ENCODE measurements around the gene GNB2.
"Not testable (repeated sequence)": the region's sequence is repeated elsewhere in the genome, so short reads cannot be mapped to it uniquely, and the experiment has no call there.

GNB2 gene

GRCh38 chr7:100641860-100642533 is 31.5 kb upstream of the GNB2 start:
- CTCF ChIA-PET, result interaction anchor here (0.7 to 1.2 kb wide), 2 partner anchors 8 to 9 kb away, joined by 3 read pairs; no protein-coding TSS in a partner anchor
- Mint-ChIP-seq H3K9me3 (no peaks in the 10 kb centered on the region), H3K4me3 (no peak overlapping the region), H3K36me3 (no peaks in the 10 kb centered on the region), H3K27ac (no peak overlapping the region), H3K27me3 (peaks cover 32% of the 10 kb centered on the region), H3K4me1 (no peaks in the 10 kb centered on the region)
- no peak for DNase-seq

DNA sequence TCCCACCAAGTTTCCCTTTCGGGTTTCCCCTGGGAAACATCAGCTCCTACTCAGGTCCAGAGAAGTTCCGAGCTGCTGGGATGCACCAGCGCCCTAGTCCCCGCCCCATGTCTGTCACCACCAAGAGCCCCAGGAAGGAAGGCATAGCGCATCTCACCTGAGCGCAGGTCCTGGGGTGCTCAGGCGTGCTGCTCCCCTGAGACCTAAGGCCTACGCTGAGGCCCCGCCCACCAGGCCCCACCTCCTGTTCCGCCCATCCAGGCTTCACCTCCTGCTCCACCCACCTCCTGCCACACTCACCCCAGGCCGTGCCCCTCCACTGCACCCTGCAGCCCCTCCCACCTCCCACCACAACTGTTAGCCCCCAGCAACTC is 31.0 kb upstream of the GNB2 start:
- CTCF ChIA-PET, result interaction anchor here (0.7 to 1.2 kb wide), 2 partner anchors 8 to 10 kb away, joined by 3 read pairs; no protein-coding TSS in a partner anchor
- H3K9me3 Mint-ChIP-seq, result no peaks in the 10 kb centered on the region
- no peak overlapping the region for H3K4me3 Mint-ChIP-seq
- peak; percentile 58 for DNase-seq
- H3K36me3 Mint-ChIP-seq, result no peaks in the 10 kb centered on the region
- peaks cover 37% of the 10 kb centered on the region for H3K27me3 Mint-ChIP-seq
- no peaks in the 10 kb centered on the region for H3K4me1 Mint-ChIP-seq
- no peak overlapping the region for H3K27ac Mint-ChIP-seq

DNA sequence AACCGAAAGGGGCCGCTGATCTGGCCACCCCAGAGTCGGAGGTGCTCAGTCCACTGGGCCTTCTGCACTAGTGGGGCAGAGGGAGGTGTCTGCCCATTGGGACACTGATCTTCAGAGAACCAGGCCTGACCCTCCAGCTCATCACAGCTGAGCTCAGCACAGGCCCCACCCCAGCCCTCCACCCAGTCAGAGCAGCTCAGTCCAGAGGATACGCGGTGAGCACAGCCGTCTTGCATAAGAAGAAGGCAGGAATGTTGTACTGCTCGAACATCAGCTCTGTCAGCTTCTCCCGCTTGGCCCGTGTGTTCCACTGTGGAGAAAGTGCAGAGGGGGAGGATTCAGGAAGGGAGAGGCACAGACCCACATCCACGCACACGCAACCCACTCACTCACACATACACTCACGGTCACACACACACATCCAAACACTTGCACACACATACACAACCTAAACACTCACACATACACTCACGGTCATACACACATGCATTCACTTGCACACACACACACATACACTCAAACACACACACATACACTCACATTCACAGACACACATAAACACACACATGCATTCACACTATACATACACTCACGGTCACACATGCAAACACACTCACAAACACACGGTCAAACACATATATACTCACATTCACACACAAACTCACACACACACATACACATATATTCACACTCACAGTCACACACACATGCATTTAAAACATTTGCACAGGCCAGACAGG is 23.5 kb upstream of the GNB2 start:
- no peaks in the 10 kb centered on the region for H3K4me1 Mint-ChIP-seq

GRCh38 chr7:100654908-100655831 is 18.4 kb upstream of the GNB2 start:
- Mint-ChIP-seq H3K4me3 (no peak overlapping the region), H3K4me1 (no peaks in the 10 kb centered on the region), H3K36me3 (no peaks in the 10 kb centered on the region), H3K27me3 (peaks cover 69% of the 10 kb centered on the region), H3K27ac (no peak overlapping the region), H3K9me3 (no peaks in the 10 kb centered on the region)
- no peak for DNase-seq
- CTCF ChIA-PET, result interaction anchor here (0.6 kb wide), 1 partner anchor 1009 kb away, joined by 3 read pairs; no protein-coding TSS in a partner anchor

More for the DNA sequence above, 23.5 kb upstream of the GNB2 start:
- Mint-ChIP-seq H3K9me3 (no peaks in the 10 kb centered on the region), H3K27me3 (peaks cover 71% of the 10 kb centered on the region), H3K36me3 (no peaks in the 10 kb centered on the region), H3K27ac (no peak overlapping the region), H3K4me3 (no peak overlapping the region)
- CTCF ChIA-PET, result interaction anchor here (1.8 kb wide), 1 partner anchor 16 kb away, joined by 4 read pairs; no protein-coding TSS in a partner anchor
- DNase-seq, result no peak

DNA sequence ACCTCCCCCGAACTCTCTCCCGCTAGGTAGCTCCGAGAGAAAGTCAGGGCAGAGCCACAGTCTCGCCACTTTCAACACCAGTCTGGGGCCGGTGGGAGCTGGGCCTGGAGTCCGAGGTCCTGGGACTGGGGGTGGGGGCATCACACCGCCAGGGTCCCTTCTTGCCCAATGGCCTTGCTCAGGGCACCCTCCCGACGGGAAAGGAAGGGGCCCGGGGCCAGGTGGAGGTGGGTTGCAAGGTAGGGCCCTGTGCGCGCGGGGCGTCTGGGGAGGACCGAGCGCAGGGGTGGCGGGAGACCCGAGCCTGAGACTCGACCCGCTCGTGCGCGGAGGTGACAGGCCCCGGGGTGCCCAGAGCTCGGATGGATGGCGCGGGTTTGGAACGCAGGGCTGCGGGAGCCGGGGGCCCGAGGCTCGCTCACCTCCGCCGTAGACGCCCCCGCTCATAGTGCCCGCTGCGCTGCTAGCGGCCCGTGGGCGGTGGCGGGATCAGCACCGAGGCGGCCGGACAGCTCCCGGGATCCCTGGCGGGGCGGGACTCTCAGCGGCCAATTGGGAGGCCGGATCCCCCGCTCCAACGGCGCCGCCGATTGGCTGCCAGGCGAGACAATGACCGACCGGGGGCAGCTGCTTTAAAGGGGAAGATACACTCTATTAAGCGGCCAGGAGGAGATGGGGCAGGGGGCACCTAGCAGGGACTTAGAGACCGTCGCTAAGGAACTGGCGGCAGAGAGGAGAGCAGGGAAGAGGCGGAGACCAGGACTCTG is 17.4 kb upstream of the GNB2 start, which contains the start of gene ACTL6B:
ACTL6B (minus strand) TSS at position 541 of the 767 bp plus-strand sequence; CDS start at position 447, 94 bp downstream.
- peaks cover 74% of the 10 kb centered on the region for H3K27me3 Mint-ChIP-seq
- peak; percentile 82 for DNase-seq
- H3K4me1 Mint-ChIP-seq, result no peaks in the 10 kb centered on the region
- no peak within 1 kb of the TSS for H3K4me3 Mint-ChIP-seq
- no peaks in the 10 kb centered on the region for H3K9me3 Mint-ChIP-seq
- H3K36me3 Mint-ChIP-seq, result no peaks in the 10 kb centered on the region
- H3K27ac Mint-ChIP-seq, result no peak within 1 kb of the TSS
- CTCF ChIA-PET, result interaction anchor here (0.6 kb wide), 1 partner anchor 1010 kb away, joined by 3 read pairs; no protein-coding TSS in a partner anchor

DNA sequence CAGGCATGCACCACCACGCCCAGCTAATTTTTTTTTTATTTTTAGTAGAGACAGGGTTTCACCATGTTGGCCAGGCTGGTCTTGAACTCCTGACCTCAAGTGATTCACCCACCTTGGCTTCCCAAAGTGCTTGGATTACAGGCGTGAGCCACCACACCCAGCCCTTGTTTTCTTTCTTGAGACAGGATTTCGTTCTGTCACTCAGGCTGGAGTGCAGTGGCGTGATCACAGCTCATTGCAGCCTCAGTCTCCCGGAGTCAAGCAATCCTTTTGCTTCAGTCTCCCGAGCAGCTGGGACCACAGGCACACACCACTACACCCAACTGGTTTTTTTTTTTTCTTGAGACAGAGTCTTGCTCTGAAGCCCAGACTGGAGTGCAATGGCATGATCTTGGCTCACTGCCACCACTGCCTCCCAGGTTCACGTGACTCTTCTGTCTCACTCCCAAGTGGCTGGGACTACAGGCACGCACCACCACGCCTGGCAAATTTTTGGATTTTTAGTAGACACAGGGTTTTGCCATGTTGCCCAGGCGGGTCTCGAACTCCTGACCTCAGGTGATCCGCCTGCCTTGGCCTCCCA is 11.3 kb upstream of the GNB2 start:
- not testable (repeated sequence) for H3K9me3 Mint-ChIP-seq, H3K4me1 Mint-ChIP-seq, DNase-seq, H3K27ac Mint-ChIP-seq, H3K4me3 Mint-ChIP-seq, H3K36me3 Mint-ChIP-seq
- CTCF ChIA-PET, result interaction anchor here (0.6 kb wide), 1 partner anchor 15 kb away, joined by 3 read pairs; no protein-coding TSS in a partner anchor
- H3K27me3 Mint-ChIP-seq, result peaks cover 77% of the 10 kb centered on the region

DNA sequence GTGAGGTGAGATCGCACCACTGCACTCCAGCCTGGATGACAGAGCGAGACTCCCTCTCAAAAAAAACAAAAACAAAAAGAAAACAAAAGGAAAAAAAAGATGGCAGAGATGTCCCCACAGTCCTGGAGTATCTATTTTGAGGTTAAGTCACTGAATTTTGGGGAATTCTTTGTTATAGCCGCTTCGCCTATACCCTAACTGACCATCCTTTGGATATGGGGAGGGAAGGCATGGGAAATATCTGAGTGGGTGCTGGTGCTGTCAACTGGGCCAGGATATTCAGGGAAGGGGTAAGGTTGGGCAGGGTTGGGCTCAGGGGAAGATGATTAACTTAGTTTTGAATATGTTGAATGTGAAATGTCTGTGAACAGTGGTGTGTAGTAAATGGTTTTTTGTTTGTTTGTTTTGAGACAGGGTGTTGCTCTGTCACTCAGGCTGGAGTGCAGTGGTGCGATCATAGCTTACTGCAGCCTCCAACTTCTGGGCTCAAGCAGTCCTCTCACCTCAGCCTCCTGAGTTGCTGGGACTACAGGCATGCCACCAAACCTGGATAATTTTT is 8.3 kb upstream of the GNB2 start:
- Mint-ChIP-seq H3K27ac (no peak overlapping the region), H3K36me3 (no peaks in the 10 kb centered on the region), H3K4me3 (no peak overlapping the region), H3K27me3 (peaks cover 67% of the 10 kb centered on the region), H3K4me1 (no peaks in the 10 kb centered on the region), H3K9me3 (no peaks in the 10 kb centered on the region)
- CTCF ChIA-PET, result interaction anchor here (1.3 kb wide), 1 partner anchor 27 kb away, joined by 4 read pairs; no protein-coding TSS in a partner anchor
- no peak for DNase-seq

- Mint-ChIP-seq H3K36me3 (no peaks in the 10 kb centered on the region), H3K9me3 (no peaks in the 10 kb centered on the region), H3K4me1 (peaks cover under 1% of the 10 kb centered on the region), H3K27ac (no peak overlapping the region), H3K4me3 (no peak overlapping the region), H3K27me3 (peaks cover 52% of the 10 kb centered on the region)
- no peak for DNase-seq
- CTCF ChIA-PET, result interaction anchor here (0.6 kb wide), 1 partner anchor 185 kb away, joined by 4 read pairs; no protein-coding TSS in a partner anchor
Measured at GRCh38 chr7:100667331-100668068, 6.0 kb upstream of the GNB2 start.

DNA sequence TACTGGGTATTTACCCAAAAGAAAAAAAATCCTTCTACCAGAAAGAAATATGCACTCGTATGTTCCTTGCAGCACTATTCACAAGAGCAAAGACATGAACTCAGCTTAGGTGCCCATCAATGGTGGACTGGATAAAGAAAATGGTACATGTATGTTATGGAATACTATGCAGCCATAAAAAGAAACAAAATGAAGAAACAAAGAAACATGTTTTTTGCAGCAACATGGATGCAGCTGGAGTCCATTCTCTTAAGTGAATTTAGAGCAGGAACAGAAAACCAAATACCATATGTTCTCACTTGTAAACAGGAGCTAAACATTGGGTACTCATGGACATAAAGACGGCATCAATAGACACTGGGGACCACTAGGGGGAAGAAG is 5.5 kb upstream of the GNB2 start:
- Mint-ChIP-seq H3K36me3 (no peaks in the 10 kb centered on the region), H3K4me1 (peaks cover 6% of the 10 kb centered on the region), H3K27ac (no peak overlapping the region), H3K9me3 (no peaks in the 10 kb centered on the region), H3K27me3 (peaks cover 48% of the 10 kb centered on the region), H3K4me3 (no peak overlapping the region)
- CTCF ChIA-PET, result interaction anchor here (0.6 kb wide), 1 partner anchor 185 kb away, joined by 4 read pairs; no protein-coding TSS in a partner anchor
- DNase-seq, result no peak

DNA sequence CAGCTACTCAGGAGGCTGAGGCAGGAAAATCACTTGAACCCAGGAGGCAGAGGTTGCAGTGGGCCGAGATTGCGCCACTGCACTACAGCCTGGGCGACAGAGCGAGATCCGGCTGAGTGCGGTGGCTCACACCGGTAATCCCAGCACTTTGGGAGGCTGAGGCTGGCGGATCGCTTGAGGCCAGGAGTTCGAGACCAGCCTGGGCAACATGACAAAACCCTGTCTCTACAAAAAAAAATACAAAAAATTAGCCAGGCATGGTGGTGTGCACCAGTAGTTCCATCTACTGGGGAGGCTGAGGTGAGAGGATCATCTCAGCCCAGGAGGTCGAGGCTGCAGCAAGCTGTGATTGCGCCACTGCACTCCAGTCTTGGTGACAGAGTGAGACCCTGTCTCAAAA is 4.4 kb upstream of the GNB2 start:
- H3K36me3 Mint-ChIP-seq, CTCF ChIA-PET, H3K27ac Mint-ChIP-seq, H3K9me3 Mint-ChIP-seq, DNase-seq, H3K4me1 Mint-ChIP-seq, H3K4me3 Mint-ChIP-seq: not testable (repeated sequence)
- peaks cover 49% of the 10 kb centered on the region for H3K27me3 Mint-ChIP-seq

GRCh38 chr7:100670074-100670473 is 3.5 kb upstream of the GNB2 start:
- no peak for DNase-seq
- Mint-ChIP-seq H3K9me3 (no peaks in the 10 kb centered on the region), H3K27me3 (peaks cover 49% of the 10 kb centered on the region), H3K36me3 (peaks cover 6% of the 10 kb centered on the region), H3K4me3 (no peak overlapping the region), H3K27ac (no peak overlapping the region), H3K4me1 (peaks cover 9% of the 10 kb centered on the region)
- CTCF ChIA-PET, result interaction anchor here (0.6 kb wide), 2 partner anchors 30 to 397 kb away, joined by 3 to 4 read pairs; no protein-coding TSS in a partner anchor
